Mesendoderm (in vitro differentiated cells): ENCODE data around the gene C1orf53.
"Not testable (repeated sequence)": the region's sequence is repeated elsewhere in the genome, so short reads cannot be mapped to it uniquely, and the experiment has no call there.

ENCODE experiments used
- DNase-seq: peaks from one replicate; pipeline ENCODE4 v3.0.0; 2013
- H2AK5ac ChIP-seq: 2 replicates; pipeline ENCODE4 v1.6.1; 2013; ENCODE audit warnings: low read length, inconsistent platforms
- H2BK120ac ChIP-seq: 2 replicates; pipeline ENCODE4 v1.6.1; 2013; ENCODE audit warnings: low read depth, mild to moderate bottlenecking, low read length, moderate library complexity, mixed read lengths
- H2BK15ac ChIP-seq: replicated peaks from 2 replicates; pipeline ENCODE4 v1.6.1; 2013; ENCODE audit warnings: low read depth, mild to moderate bottlenecking, moderate library complexity
- H2BK5ac ChIP-seq: 2 replicates; pipeline ENCODE4 v1.6.1; 2013; ENCODE audit warnings: low read length, inconsistent platforms
- H3K18ac ChIP-seq: 2 replicates; pipeline ENCODE4 v1.6.1; 2013; ENCODE audit warnings: mild to moderate bottlenecking, low read length, mixed read lengths
- H3K23ac ChIP-seq: one replicate; pipeline ENCODE4 v1.6.1; 2013; ENCODE audit warnings: low read length
- H3K27ac ChIP-seq: 2 replicates; pipeline ENCODE4 v1.5.1; 2013; ENCODE audit warnings: low read depth, mild to moderate bottlenecking, inconsistent platforms, low read length, moderate library complexity
- H3K27me3 ChIP-seq: 2 replicates; pipeline ENCODE4 v1.6.1; 2013; ENCODE audit warnings: low read length, control low read depth, mild to moderate bottlenecking, inconsistent platforms; ENCODE audit not compliant: insufficient read depth, poor library complexity
- H3K36me3 ChIP-seq: 2 replicates; pipeline ENCODE4 v1.6.1; 2013; ENCODE audit warnings: low read length, inconsistent platforms; ENCODE audit not compliant: control insufficient read depth, insufficient read depth
- H3K4ac ChIP-seq: one replicate; pipeline ENCODE4 v1.6.1; 2013; ENCODE audit warnings: low read depth, mild to moderate bottlenecking, low read length, moderate library complexity
- H3K4me1 ChIP-seq: 2 replicates; pipeline ENCODE4 v1.6.1; 2013; ENCODE audit warnings: low read depth, low read length, inconsistent platforms; ENCODE audit not compliant: control insufficient read depth
- H3K4me2 ChIP-seq: 2 replicates; pipeline ENCODE4 v1.6.1; 2013; ENCODE audit warnings: low read length
- H3K4me3 ChIP-seq: 2 replicates; pipeline ENCODE4 v1.5.1; 2013; ENCODE audit warnings: mild to moderate bottlenecking, low read length
- H3K56ac ChIP-seq: one replicate; pipeline ENCODE4 v1.6.1; 2013; ENCODE audit warnings: low read length
- H3K79me1 ChIP-seq: 2 replicates; pipeline ENCODE4 v1.6.1; 2013; ENCODE audit warnings: low read length, inconsistent platforms
- H3K79me2 ChIP-seq: 2 replicates; pipeline ENCODE4 v1.6.1; 2013; ENCODE audit warnings: mild to moderate bottlenecking, low read length; ENCODE audit not compliant: control insufficient read depth, insufficient read depth
- H3K9ac ChIP-seq: 2 replicates; pipeline ENCODE4 v1.6.1; 2013; ENCODE audit warnings: low read length, inconsistent platforms
- H4K5ac ChIP-seq: one replicate; pipeline ENCODE4 v1.6.1; 2013; ENCODE audit warnings: low read length
- H4K8ac ChIP-seq: one replicate; pipeline ENCODE4 v1.6.1; 2013; ENCODE audit warnings: low read depth, mild to moderate bottlenecking, control low read depth, low read length, moderate library complexity
- WGBS: extraction: QIAGEN DNeasy Blood & Tissue Kit; methylation state at CpG from one replicate; pipeline ENCODE4 v1.1.7; 2013; ENCODE audit warnings: low lambda C conversion rate, missing lambda C conversion rate; ENCODE audit not compliant: insufficient coverage; ENCODE audit errors: extremely low coverage; 5-methylcytosine and 5-hydroxymethylcytosine counted together

C1orf53 gene

GRCh38 chr1:197939159-197939980 is 36.9 kb downstream of the C1orf53 start:
- H4K5ac ChIP-seq, H3K4ac ChIP-seq, H3K4me2 ChIP-seq, H3K9ac ChIP-seq, DNase-seq, H2BK120ac ChIP-seq, H2BK5ac ChIP-seq, H3K27me3 ChIP-seq, H4K8ac ChIP-seq, H2AK5ac ChIP-seq, H3K56ac ChIP-seq, H3K4me1 ChIP-seq, H2BK15ac ChIP-seq, H3K18ac ChIP-seq, H3K23ac ChIP-seq, H3K36me3 ChIP-seq, H3K79me2 ChIP-seq, H3K4me3 ChIP-seq, H3K79me1 ChIP-seq, H3K27ac ChIP-seq: not testable (repeated sequence)
- WGBS = no CpG with 5 or more reads among the region's 6 CpGs

GRCh38 chr1:197942042-197942441 is 39.6 kb downstream of the C1orf53 start:
- Histone ChIP-seq H2BK5ac (no peak overlapping the region), H3K79me1 (no peaks in the 10 kb centered on the region)
- WGBS = no CpG with 5 or more reads among the region's 2 CpGs

GRCh38 chr1:197944485-197944884 is 42.1 kb downstream of the C1orf53 start:
- Histone ChIP-seq H4K5ac (no peak overlapping the region), H3K4me1 (no peaks in the 10 kb centered on the region), H3K4me3 (no peak overlapping the region), H4K8ac (no peak overlapping the region), H3K79me1 (no peaks in the 10 kb centered on the region), H3K23ac (no peak overlapping the region), H3K56ac (no peak overlapping the region), H3K4me2 (no peak overlapping the region), H2BK120ac (no peak overlapping the region), H2BK5ac (no peak overlapping the region), H3K79me2 (no peaks in the 10 kb centered on the region), H3K27me3 (no peaks in the 10 kb centered on the region), H2AK5ac (no peak overlapping the region), H3K36me3 (no peaks in the 10 kb centered on the region), H2BK15ac (no peak overlapping the region), H3K9ac (no peak overlapping the region), H3K4ac (no peak overlapping the region), H3K18ac (no peak overlapping the region), H3K27ac (no peak overlapping the region)
- WGBS = no CpG with 5 or more reads among the region's 4 CpGs
- no peak for DNase-seq

More at GRCh38 chr1:197942042-197942441, 39.6 kb downstream of the C1orf53 start:
- Histone ChIP-seq H3K27ac (no peak overlapping the region), H2BK15ac (no peak overlapping the region), H3K36me3 (no peaks in the 10 kb centered on the region), H3K56ac (no peak overlapping the region), H3K4me1 (no peaks in the 10 kb centered on the region), H3K4me2 (no peak overlapping the region), H3K23ac (no peak overlapping the region), H4K5ac (no peak overlapping the region), H3K4me3 (no peak overlapping the region), H3K27me3 (no peaks in the 10 kb centered on the region), H3K4ac (no peak overlapping the region), H2BK120ac (no peak overlapping the region), H3K79me2 (no peaks in the 10 kb centered on the region), H3K9ac (no peak overlapping the region), H4K8ac (no peak overlapping the region), H2AK5ac (no peak overlapping the region), H3K18ac (no peak overlapping the region)
- DNase-seq = no peak

- no peak for DNase-seq
- no CpG with 5 or more reads among the region's 8 CpGs for WGBS
Observed at GRCh38 chr1:197948926-197949899, 46.8 kb downstream of the C1orf53 start.

GRCh38 chr1:197951089-197951488 is 48.7 kb downstream of the C1orf53 start:
- H3K4ac ChIP-seq = no peak overlapping the region
- H4K8ac ChIP-seq = no peak overlapping the region
- H3K27ac ChIP-seq = no peak overlapping the region

More at GRCh38 chr1:197948926-197949899, 46.8 kb downstream of the C1orf53 start:
- no peak overlapping the region for H3K27ac ChIP-seq
- H3K4me1 ChIP-seq = no peaks in the 10 kb centered on the region
- no peak overlapping the region for H3K4me3 ChIP-seq
- H2AK5ac ChIP-seq = no peak overlapping the region
- H3K79me2 ChIP-seq = no peaks in the 10 kb centered on the region
- H3K27me3 ChIP-seq = no peaks in the 10 kb centered on the region
- no peaks in the 10 kb centered on the region for H3K79me1 ChIP-seq
- no peak overlapping the region for H2BK5ac ChIP-seq
- no peak overlapping the region for H3K4ac ChIP-seq
- H3K56ac ChIP-seq = no peak overlapping the region
- H3K18ac ChIP-seq = no peak overlapping the region
- no peaks in the 10 kb centered on the region for H3K36me3 ChIP-seq
- no peak overlapping the region for H2BK120ac ChIP-seq
- no peak overlapping the region for H4K8ac ChIP-seq
- no peak overlapping the region for H2BK15ac ChIP-seq
- H3K9ac ChIP-seq = no peak overlapping the region
- no peak overlapping the region for H3K4me2 ChIP-seq
- no peak overlapping the region for H3K23ac ChIP-seq
- no peak overlapping the region for H4K5ac ChIP-seq

More at GRCh38 chr1:197951089-197951488, 48.7 kb downstream of the C1orf53 start:
- Histone ChIP-seq H3K79me1 (no peaks in the 10 kb centered on the region), H3K23ac (no peak overlapping the region), H3K4me2 (no peak overlapping the region), H2AK5ac (no peak overlapping the region), H3K4me1 (no peaks in the 10 kb centered on the region), H2BK120ac (no peak overlapping the region), H3K36me3 (no peaks in the 10 kb centered on the region), H3K18ac (no peak overlapping the region), H3K27me3 (no peaks in the 10 kb centered on the region), H3K4me3 (no peak overlapping the region), H3K9ac (no peak overlapping the region), H2BK15ac (no peak overlapping the region), H2BK5ac (no peak overlapping the region), H3K56ac (no peak overlapping the region), H3K79me2 (no peaks in the 10 kb centered on the region), H4K5ac (no peak overlapping the region)
- no peak for DNase-seq
